IMR-90 (cell line): Measurements from ENCODE around the gene NEUROD4.

Source experiments
- CHD1 ChIP-seq: IDR thresholded peaks from 2 replicates; pipeline ENCODE4 v1.6.1; 2012; ENCODE audit warnings: low read depth, low read length, improper control_type of control experiment
- POLR2A ChIP-seq: IDR thresholded peaks from 2 replicates; pipeline ENCODE4 v1.6.1; 2012; ENCODE audit warnings: mild to moderate bottlenecking, low read depth, low read length
- TF ChIP-seq, protein P1 (sequence below): conservative IDR thresholded peaks from 2 replicates; pipeline ENCODE4 v1.5.1; 2012; ENCODE audit warnings: mild to moderate bottlenecking, low read depth, low read length, improper control_type of control experiment

DNA sequence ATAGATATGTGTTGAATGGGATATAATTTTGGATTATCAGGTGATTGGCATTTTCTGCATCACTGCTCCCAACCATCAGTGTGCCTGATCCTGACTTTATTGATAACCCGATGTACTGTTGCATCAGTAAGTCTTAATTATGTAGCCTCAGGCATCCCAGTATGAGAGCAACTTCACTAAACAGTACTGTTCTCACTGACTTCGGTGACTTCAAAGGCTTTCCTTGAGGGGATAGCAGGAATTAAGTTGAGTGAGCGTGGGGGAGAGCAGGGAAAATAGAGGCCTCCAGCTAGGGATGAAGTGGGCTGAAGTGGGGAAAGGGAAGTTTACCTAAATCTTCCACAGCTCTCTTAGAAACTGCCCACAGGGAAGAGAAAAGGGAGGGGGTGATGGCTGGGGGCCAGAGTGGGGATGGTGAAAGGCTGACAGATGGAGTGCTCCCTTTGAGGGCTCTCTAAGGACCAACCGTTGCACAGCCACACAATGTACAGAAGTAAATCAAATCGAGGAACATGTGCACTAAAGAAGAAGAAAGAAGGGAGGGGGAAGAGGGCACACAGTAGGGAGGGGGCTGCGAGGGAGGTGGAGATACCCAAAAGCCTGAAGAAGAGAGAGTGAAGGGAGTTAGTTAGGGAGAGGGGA is 10.7 kb upstream of the NEUROD4 start:
- no peak for TF ChIP-seq CHD1
- TF ChIP-seq, protein P1, sequence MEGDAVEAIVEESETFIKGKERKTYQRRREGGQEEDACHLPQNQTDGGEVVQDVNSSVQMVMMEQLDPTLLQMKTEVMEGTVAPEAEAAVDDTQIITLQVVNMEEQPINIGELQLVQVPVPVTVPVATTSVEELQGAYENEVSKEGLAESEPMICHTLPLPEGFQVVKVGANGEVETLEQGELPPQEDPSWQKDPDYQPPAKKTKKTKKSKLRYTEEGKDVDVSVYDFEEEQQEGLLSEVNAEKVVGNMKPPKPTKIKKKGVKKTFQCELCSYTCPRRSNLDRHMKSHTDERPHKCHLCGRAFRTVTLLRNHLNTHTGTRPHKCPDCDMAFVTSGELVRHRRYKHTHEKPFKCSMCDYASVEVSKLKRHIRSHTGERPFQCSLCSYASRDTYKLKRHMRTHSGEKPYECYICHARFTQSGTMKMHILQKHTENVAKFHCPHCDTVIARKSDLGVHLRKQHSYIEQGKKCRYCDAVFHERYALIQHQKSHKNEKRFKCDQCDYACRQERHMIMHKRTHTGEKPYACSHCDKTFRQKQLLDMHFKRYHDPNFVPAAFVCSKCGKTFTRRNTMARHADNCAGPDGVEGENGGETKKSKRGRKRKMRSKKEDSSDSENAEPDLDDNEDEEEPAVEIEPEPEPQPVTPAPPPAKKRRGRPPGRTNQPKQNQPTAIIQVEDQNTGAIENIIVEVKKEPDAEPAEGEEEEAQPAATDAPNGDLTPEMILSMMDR: no peak
- no peak for TF ChIP-seq POLR2A
